Liver (tissue), 9 donors: ENCODE measurements around the gene RHEX. TPM values are rescaled to one million over a fixed set of nuclear protein-coding genes. Genes with fewer than 3 reads are reported as not detected.

Source experiments
- DNase-seq: peaks from one replicate; pipeline ENCODE4 v3.0.0-alpha.2; 2017; ENCODE audit warnings: low spot score
- H3K27ac ChIP-seq, 2 donors: one replicate each; pipeline ENCODE4 v1.7.0; 2013; ENCODE audit warnings: inconsistent platforms in 2 of 2, low read length in 2 of 2, control low read depth in 1 of 2, low read depth in 1 of 2, mild to moderate bottlenecking in 1 of 2
- H3K27me3 ChIP-seq, 4 donors: one replicate each; pipeline versions ENCODE4 v1.6.1 to v1.7.0; 2013; ENCODE audit warnings: low read length in 3 of 4, inconsistent platforms in 1 of 4, mild to moderate bottlenecking in 1 of 4, moderate library complexity in 1 of 4; ENCODE audit not compliant: control insufficient read depth in 4 of 4, insufficient read depth in 4 of 4
- H3K36me3 ChIP-seq, 4 donors: one replicate each; pipeline versions ENCODE4 v1.6.1 to v1.7.0; 2013; ENCODE audit warnings: low read length in 3 of 4, mild to moderate bottlenecking in 3 of 4, low read depth in 1 of 4, moderate library complexity in 1 of 4; ENCODE audit not compliant: control insufficient read depth in 4 of 4, insufficient read depth in 3 of 4
- H3K4me1 ChIP-seq, 4 donors: one replicate each; pipeline versions ENCODE4 v1.6.1 to v1.7.0; 2013; ENCODE audit warnings: low read length in 3 of 4, mild to moderate bottlenecking in 3 of 4, moderate library complexity in 1 of 4; ENCODE audit not compliant: control insufficient read depth in 4 of 4, insufficient read depth in 4 of 4
- H3K4me3 ChIP-seq, 3 donors: one replicate each; pipeline versions ENCODE4 v1.6.1 to v1.7.0; 2013; ENCODE audit warnings: low read length in 3 of 3, control low read depth in 1 of 3, low read depth in 1 of 3, mild to moderate bottlenecking in 1 of 3
- H3K9ac ChIP-seq, 2 donors: one replicate each; pipeline ENCODE4 v1.7.0; 2013; ENCODE audit warnings: low read length in 2 of 2, mild to moderate bottlenecking in 2 of 2, moderate library complexity in 2 of 2, control low read depth in 1 of 2, low read depth in 1 of 2
- H3K9me3 ChIP-seq, 4 donors: one replicate each; pipeline versions ENCODE4 v1.6.1 to v1.7.0; 2013; ENCODE audit warnings: low read length in 3 of 4; ENCODE audit not compliant: control insufficient read depth in 4 of 4
- ATF3 ChIP-seq: IDR thresholded peaks from 2 replicates; pipeline ENCODE4 v1.6.1; 2016; ENCODE audit warnings: antibody characterized with exemption
- CTCF ChIP-seq: fragments of 150-350 bp; IDR thresholded peaks from 2 replicates; pipeline ENCODE4 v1.5.1; 2017; ENCODE audit warnings: improper control_type of control experiment, low read depth, low read length; ENCODE audit not compliant: missing input control
- EGR1 ChIP-seq, 2 donors: IDR thresholded peaks; 2 replicates each; pipeline ENCODE4 v1.6.1; 2016 to 2018; ENCODE audit warnings: antibody characterized with exemption in 2 of 2, low read depth in 2 of 2
- FOXA1 ChIP-seq: IDR thresholded peaks from 2 replicates; pipeline ENCODE4 v1.6.1; 2016; ENCODE audit warnings: antibody characterized with exemption
- FOXA2 ChIP-seq: IDR thresholded peaks from 2 replicates; pipeline ENCODE4 v1.6.1; 2016; ENCODE audit warnings: antibody characterized with exemption
- GABPA ChIP-seq, 2 donors: IDR thresholded peaks in 1 of 2; conservative IDR thresholded peaks in 1 of 2; 2 replicates each; pipeline ENCODE4 v1.6.1; 2016; ENCODE audit warnings: antibody characterized with exemption in 2 of 2, mild to moderate bottlenecking in 1 of 2, moderate library complexity in 1 of 2
- HNF4A ChIP-seq, 2 donors: conservative IDR thresholded peaks; 2 replicates each; pipeline ENCODE4 v1.6.1; 2016; ENCODE audit warnings: antibody characterized with exemption in 2 of 2, mild to moderate bottlenecking in 2 of 2
- HNF4G ChIP-seq: IDR thresholded peaks from 2 replicates; pipeline ENCODE4 v1.6.1; 2016; ENCODE audit warnings: antibody characterized with exemption
- JUND ChIP-seq, 2 donors: IDR thresholded peaks; 2 replicates each; pipeline ENCODE4 v1.6.1; 2016; ENCODE audit warnings: antibody characterized with exemption in 2 of 2
- NR2F2 ChIP-seq: IDR thresholded peaks from 2 replicates; pipeline ENCODE4 v1.6.1; 2016; ENCODE audit warnings: antibody characterized with exemption
- RAD21 ChIP-seq, 2 donors: IDR thresholded peaks; 2 replicates each; pipeline ENCODE4 v1.6.1; 2016; ENCODE audit warnings: antibody characterized with exemption in 2 of 2, mild to moderate bottlenecking in 2 of 2
- REST ChIP-seq: IDR thresholded peaks from 2 replicates; pipeline ENCODE4 v1.6.1; 2016; ENCODE audit warnings: antibody characterized with exemption, mild to moderate bottlenecking
- RXRA ChIP-seq, 2 donors: IDR thresholded peaks; 2 replicates each; pipeline ENCODE4 v1.6.1; 2017 to 2018; ENCODE audit warnings: antibody characterized with exemption in 2 of 2, mild to moderate bottlenecking in 1 of 2
- SP1 ChIP-seq: IDR thresholded peaks from 2 replicates; pipeline ENCODE4 v1.6.1; 2018; ENCODE audit warnings: antibody characterized with exemption, mild to moderate bottlenecking
- TAF1 ChIP-seq: conservative IDR thresholded peaks from 2 replicates; pipeline ENCODE4 v1.6.1; 2016; ENCODE audit warnings: antibody characterized with exemption, mild to moderate bottlenecking
- YY1 ChIP-seq: IDR thresholded peaks from 2 replicates; pipeline ENCODE4 v1.6.1; 2016; ENCODE audit warnings: antibody characterized with exemption, mild to moderate bottlenecking
- ZBTB33 ChIP-seq: IDR thresholded peaks from 2 replicates; pipeline ENCODE4 v1.6.1; 2016; ENCODE audit warnings: antibody characterized with exemption
- WGBS: extraction: QIAGEN DNeasy Blood & Tissue Kit; methylation state at CpG from one replicate; pipeline ENCODE4 v1.1.7; 2013; 5-methylcytosine and 5-hydroxymethylcytosine counted together
- polyA plus RNA-seq, 2 donors: library from polyadenylated mRNA; stranded (reverse) in 1 of 2; unstranded in 1 of 2; fragments of 200-250 nt in 1 of 2; fragments of >200 nt in 1 of 2; fragmentation: Nextera tagmentation in 1 of 2; extraction: Ambion mirVana in 1 of 2; gene quantifications; one replicate each; pipeline versions ENCODE4 v1.2.1 to v1.2.3, GENCODE V29; 2013 to 2015
- total RNA-seq, 2 donors: library from RNA; depleted of rRNA; stranded (reverse); fragments of >200 nt; gene quantifications; one replicate each; pipeline ENCODE4 v1.2.3, GENCODE V29; 2014
- donor health status: healthy.
- donor health status: healthy.
- donor health status: healthy.
- donor health status: healthy.
- donor health status: healthy.

RHEX gene
- total and polyA plus RNA-seq, 4 donors = 0.15 to 2.8 (median 0.47) TPM

GRCh38 chr1:206115791-206116190, 62.8 kb downstream of the RHEX start:
- Histone ChIP-seq H3K27ac (no peak overlapping the region), H3K4me1 (peaks cover 2 to 32% (median 17%) of the 10 kb centered on the region in 4 donors), H3K9me3 (no peaks in the 10 kb centered on the region), H3K27me3 (no peaks in the 10 kb centered on the region), H3K36me3 (no peaks in the 10 kb centered on the region), H3K4me3 (no peak overlapping the region), H3K9ac (no peak overlapping the region)
- 96% methylated on average over 8 of the region's 8 CpGs for WGBS
- no peak for DNase-seq
- TF ChIP-seq CTCF (no peak), RXRA (IDR thresholded peaks at IDR 0.05) (no peak), GABPA (IDR thresholded peaks at IDR 0.05 in 1 of 2, conservative IDR thresholded peaks at IDR 0.05 in 1 of 2) (no peak), RAD21 (IDR thresholded peaks at IDR 0.05) (no peak), YY1 (no peak), ZBTB33 (no peak), TAF1 (no peak), ATF3 (no peak), SP1 (no peak)

- Histone ChIP-seq H3K9me3 (no peaks in the 10 kb centered on the region), H3K36me3 (no peaks in the 10 kb centered on the region), H3K4me1 (peaks cover 2 to 32% (median 17%) of the 10 kb centered on the region in 4 donors), H3K27ac (no peak overlapping the region), H3K4me3 (no peak overlapping the region), H3K9ac (no peak overlapping the region), H3K27me3 (no peaks in the 10 kb centered on the region)
- TF ChIP-seq RXRA (IDR thresholded peaks at IDR 0.05) = no peak
- no peak for TF ChIP-seq EGR1 (IDR thresholded peaks at IDR 0.05; ENCODE audit: low read depth in 2 of 2)
- no peak for TF ChIP-seq FOXA1
- TF ChIP-seq REST = no peak
- no peak for TF ChIP-seq FOXA2
- no peak for TF ChIP-seq ZBTB33
- no peak for TF ChIP-seq HNF4A (conservative IDR thresholded peaks at IDR 0.05)
- no peak for TF ChIP-seq CTCF
- TF ChIP-seq NR2F2 = no peak
- TF ChIP-seq RAD21 (IDR thresholded peaks at IDR 0.05) = no peak
- TF ChIP-seq HNF4G = no peak
- TF ChIP-seq TAF1 = no peak
- TF ChIP-seq YY1 = no peak
- TF ChIP-seq ATF3 = no peak
- no peak for TF ChIP-seq GABPA (IDR thresholded peaks at IDR 0.05 in 1 of 2, conservative IDR thresholded peaks at IDR 0.05 in 1 of 2)
- no peak for TF ChIP-seq JUND (IDR thresholded peaks at IDR 0.05)
- WGBS = 92% methylated on average over 25 of the region's 25 CpGs
- no peak for DNase-seq
These were observed 63.4 kb downstream of the RHEX start for GRCh38 chr1:206116191-206116872.
